Femur (tissue), 1 donor: ENCODE data around the gene TPSAB1.
"Not testable (repeated sequence)": the region's sequence is repeated elsewhere in the genome, so short reads cannot be mapped to it uniquely, and the experiment has no call there.

Experiments
- DNase-seq: peaks from one replicate; pipeline ENCODE4 v3.0.0-alpha.2; 2017

The TPSAB1 gene

DNA sequence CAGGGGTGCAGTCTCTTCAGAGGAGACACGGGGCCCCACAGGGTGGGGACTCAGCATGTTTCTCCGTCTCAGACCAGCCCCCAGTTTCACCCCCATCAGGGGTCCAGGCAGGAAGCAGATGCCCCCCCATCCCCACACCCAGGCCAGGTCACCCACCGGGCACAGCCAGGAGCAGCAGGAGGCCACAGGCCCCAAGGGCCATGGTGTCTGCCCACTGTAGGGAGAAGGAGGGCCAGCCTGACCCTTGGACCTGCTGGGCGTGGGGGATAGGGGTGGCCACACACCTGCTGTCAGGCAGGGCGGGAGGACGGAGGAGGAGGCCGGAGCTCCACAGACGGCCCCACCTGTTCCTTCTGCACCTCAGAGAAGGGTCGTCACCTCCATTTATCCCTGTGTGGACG is 15.5 kb upstream of the TPSAB1 start, which contains the start of gene TPSG1:
Gene TPSG1 (minus strand): TSS at position 218 of the 401 bp plus-strand sequence. CDS start 16 bp downstream, at position 202.
- DNase-seq = no peak

- not testable (repeated sequence) for DNase-seq
Measured at GRCh38 chr16:1225728-1226311, 14.7 kb upstream of the TPSAB1 start.

GRCh38 chr16:1226692-1227091 is 13.8 kb upstream of the TPSAB1 start:
- DNase-seq = not testable (repeated sequence)

DNA sequence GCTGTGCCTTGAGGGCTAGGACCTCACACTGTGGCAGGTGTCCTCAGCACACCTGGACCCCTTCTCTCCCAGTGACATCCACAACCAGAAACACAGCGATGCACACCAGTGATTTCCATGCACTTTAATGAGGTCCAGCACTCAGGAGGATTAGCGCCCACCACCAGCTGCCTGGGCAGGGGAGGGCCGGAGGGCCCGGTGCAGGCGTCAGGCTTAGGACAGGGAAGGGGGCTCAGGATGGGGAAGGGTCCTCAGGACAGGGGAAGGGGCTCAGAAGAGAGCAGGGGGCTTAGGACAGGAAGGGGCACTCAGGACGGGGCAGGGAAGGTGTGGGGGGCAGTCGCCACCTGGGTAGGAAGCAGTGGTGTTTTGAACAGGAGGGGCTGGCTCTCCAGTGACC is 12.3 kb upstream of the TPSAB1 start:
- DNase-seq = not testable (repeated sequence)

GRCh38 chr16:1229476-1229875 is 11.0 kb upstream of the TPSAB1 start:
- DNase-seq = not testable (repeated sequence)

- DNase-seq = not testable (repeated sequence)
Measured at GRCh38 chr16:1230084-1230470, 10.4 kb upstream of the TPSAB1 start, which contains the start of gene TPSB2. TSS of gene TPSB2 (minus strand) at chr16:1230184. CDS start at chr16:1229951, 233 bp downstream.

- not testable (repeated sequence) for DNase-seq
Measured at GRCh38 chr16:1230471-1231212, 9.9 kb upstream of the TPSAB1 start.

DNA sequence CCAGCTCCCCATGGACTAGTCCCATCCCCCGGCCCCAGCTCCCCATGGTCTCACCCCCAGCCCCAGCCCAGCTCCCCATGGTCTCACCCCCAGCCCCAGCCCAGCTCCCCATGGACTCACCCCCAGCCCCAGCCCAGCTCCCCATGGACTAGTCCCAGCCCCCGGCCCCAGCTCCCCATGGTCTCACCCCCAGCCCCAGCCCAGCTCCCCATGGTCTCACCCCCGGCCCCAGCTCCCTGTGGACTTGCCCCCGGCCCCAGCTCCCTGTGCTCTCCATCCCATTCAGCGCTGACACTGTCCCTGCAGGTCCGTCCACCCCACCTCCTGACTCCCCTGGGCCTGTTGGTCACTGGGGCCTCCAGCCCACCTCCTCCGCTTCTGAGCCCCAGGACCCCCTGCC is 9.2 kb upstream of the TPSAB1 start:
- not testable (repeated sequence) for DNase-seq

GRCh38 chr16:1232049-1232748 is 8.3 kb upstream of the TPSAB1 start:
- not testable (repeated sequence) for DNase-seq

GRCh38 chr16:1236659-1237058 is 3.8 kb upstream of the TPSAB1 start:
- not testable (repeated sequence) for DNase-seq

- DNase-seq = no peak
Measured at GRCh38 chr16:1237990-1238389, 2.5 kb upstream of the TPSAB1 start.

GRCh38 chr16:1238909-1239308 is 1.6 kb upstream of the TPSAB1 start:
- DNase-seq = not testable (repeated sequence)

DNA sequence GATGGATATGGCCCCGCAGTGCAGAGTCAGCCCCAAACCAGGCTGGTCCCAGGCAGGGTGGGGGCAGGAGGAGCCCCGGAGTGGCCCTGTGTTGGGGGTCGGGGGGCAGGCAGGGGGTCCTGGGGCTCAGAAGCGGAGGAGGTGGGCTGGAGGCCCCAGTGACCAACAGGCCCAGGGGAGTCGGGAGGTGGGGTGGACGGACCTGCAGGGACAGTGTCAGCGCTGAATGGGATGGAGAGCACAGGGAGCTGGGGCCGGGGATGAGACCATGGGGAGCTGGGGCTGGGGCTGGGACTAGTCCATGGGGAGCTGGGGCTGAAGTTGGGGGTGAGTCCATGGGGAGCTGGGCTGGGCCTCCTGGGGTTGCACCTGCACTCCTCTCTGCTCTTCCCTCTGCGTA is 930 bp upstream of the TPSAB1 start:
- not testable (repeated sequence) for DNase-seq

DNA sequence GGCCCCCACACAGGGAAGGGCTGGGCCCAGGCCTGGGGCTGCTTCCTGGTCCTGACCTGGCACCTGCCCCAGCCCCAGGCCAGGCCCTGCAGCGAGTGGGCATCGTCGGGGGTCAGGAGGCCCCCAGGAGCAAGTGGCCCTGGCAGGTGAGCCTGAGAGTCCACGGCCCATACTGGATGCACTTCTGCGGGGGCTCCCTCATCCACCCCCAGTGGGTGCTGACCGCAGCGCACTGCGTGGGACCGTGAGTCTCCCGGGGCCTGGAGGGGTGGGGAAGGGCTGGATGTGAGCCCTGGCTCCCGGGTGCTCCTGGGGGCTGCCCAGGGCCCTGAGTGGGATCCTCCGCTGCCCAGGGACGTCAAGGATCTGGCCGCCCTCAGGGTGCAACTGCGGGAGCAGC is 576 bp downstream of the TPSAB1 start:
- not testable (repeated sequence) for DNase-seq

GRCh38 chr16:1243363-1243762 is 2.9 kb downstream of the TPSAB1 start:
- not testable (repeated sequence) for DNase-seq

- DNase-seq = not testable (repeated sequence)
Measured at GRCh38 chr16:1243907-1244850, 3.7 kb downstream of the TPSAB1 start.

- no peak for DNase-seq
Measured at GRCh38 chr16:1244881-1245280, 4.4 kb downstream of the TPSAB1 start.

DNA sequence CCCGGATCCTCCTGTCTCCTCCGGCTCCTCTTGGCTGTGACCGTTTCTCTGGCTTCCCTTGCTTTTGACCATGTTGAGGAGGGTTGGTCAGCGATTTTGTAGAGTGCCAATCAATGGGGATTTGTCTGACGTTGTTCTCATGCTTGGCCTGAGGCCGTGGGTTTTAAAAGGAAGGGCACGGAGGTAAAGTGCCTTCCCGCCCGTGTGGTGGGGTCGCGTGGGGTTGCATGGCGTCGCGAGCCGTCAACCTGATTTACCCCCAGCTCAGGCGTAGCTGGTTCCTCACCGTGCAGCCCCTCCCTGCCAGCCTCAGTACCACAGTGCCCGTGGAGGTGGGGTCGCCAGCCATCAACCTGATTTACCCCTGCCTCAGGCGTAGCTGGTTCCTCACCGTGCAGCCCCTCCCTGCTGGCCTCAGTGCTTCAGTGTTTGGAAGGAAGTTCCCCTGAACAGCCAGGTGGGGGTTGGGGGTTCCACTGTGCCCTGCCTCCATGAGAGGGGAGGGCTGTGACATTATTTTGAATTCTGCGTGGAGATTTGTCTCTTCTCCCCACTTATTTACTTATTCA is 5.0 kb downstream of the TPSAB1 start:
- no peak for DNase-seq

- not testable (repeated sequence) for DNase-seq
Measured at GRCh38 chr16:1247903-1248537, 7.5 kb downstream of the TPSAB1 start.

DNA sequence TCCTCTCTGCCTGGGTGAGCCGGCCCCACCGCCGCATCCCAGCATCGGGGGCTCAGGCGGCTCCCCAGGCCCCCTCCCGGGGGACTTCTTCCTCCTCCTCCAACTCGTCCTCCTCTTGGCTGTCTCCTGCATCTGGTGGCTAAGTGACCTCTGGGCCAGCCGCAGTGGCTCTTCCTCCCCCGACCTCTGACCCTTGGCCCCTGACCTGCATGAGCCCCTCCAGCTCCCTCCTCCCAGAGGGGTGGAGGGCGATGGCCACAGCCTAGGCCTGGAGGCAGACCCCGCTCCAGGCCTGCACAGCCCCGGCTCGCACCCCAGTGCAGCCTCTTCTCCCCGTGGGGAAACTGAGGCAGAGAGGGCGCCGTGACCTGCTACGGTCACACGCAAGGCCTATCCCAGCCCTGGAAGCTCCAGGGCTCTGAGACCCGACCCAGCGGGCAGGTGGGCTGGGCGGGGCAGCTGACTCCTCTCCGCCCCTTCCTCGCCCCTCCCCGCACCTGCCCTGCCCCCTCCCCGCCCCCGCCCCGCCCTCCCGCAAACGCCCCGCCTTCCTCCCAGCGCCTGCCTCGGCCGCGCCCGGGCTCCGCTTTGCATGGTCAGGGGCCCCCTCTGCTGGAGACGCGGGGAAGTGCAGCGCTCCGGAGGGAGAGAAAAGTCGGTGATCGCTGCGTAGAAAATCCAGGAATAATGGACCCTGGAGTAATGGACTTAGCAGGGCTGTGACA is 8.7 kb downstream of the TPSAB1 start:
- DNase-seq = not testable (repeated sequence)
